Mesodermal cell (in vitro differentiated cells): ENCODE data around the gene ABO.
"Not testable (repeated sequence)": the region's sequence is repeated elsewhere in the genome, so short reads cannot be mapped to it uniquely, and the experiment has no call there.

Source experiments
- H3K27ac ChIP-seq: 2 replicates; pipeline ENCODE4 v1.7.0; 2013; ENCODE audit warnings: mild to moderate bottlenecking, low read depth, low read length, moderate library complexity; ENCODE audit not compliant: severe bottlenecking
- H3K36me3 ChIP-seq: 2 replicates; pipeline ENCODE4 v1.7.1; 2013; ENCODE audit warnings: mild to moderate bottlenecking, low read length, moderate library complexity; ENCODE audit not compliant: control insufficient read depth, insufficient read depth
- H3K4me1 ChIP-seq: one replicate; pipeline ENCODE4 v1.7.1; 2013; ENCODE audit warnings: mild to moderate bottlenecking, low read length; ENCODE audit not compliant: insufficient read depth, control insufficient read depth, poor library complexity, severe bottlenecking
- H3K4me3 ChIP-seq: 2 replicates; pipeline ENCODE4 v1.7.0; 2013; ENCODE audit warnings: low read length, control low read depth, mild to moderate bottlenecking; ENCODE audit not compliant: insufficient read depth, poor library complexity, severe bottlenecking; ENCODE audit errors: extremely low read depth
- H3K9me3 ChIP-seq: 2 replicates; pipeline ENCODE4 v1.7.1; 2013; ENCODE audit warnings: mild to moderate bottlenecking, low read length, moderate library complexity; ENCODE audit not compliant: control insufficient read depth
- WGBS, 2 experiments: methylation state at CpG; one replicate each; pipeline ENCODE4 v1.1.5; 2013; ENCODE audit warnings: missing lambda C conversion rate in 2 of 2; ENCODE audit not compliant: insufficient coverage in 2 of 2; 5-methylcytosine and 5-hydroxymethylcytosine counted together

ABO gene

GRCh38 chr9:133286523-133286922, 11.5 kb upstream of the ABO start:
- H3K4me1 ChIP-seq, result no peaks in the 10 kb centered on the region
- H3K4me3 ChIP-seq, result no peak overlapping the region
- no peak overlapping the region for H3K27ac ChIP-seq
- peaks cover 39% of the 10 kb centered on the region for H3K9me3 ChIP-seq
- no peaks in the 10 kb centered on the region for H3K36me3 ChIP-seq
- WGBS, 2 experiments, result 67% methylated on average over 1 of the region's 2 CpGs; no CpG with 5 or more reads in 1 of the 2 experiments

GRCh38 chr9:133285252-133285775, 10.3 kb upstream of the ABO start:
- Histone ChIP-seq H3K36me3 (no peaks in the 10 kb centered on the region), H3K27ac (no peak overlapping the region), H3K9me3 (peaks cover 32% of the 10 kb centered on the region), H3K4me3 (no peak overlapping the region), H3K4me1 (no peaks in the 10 kb centered on the region)
- WGBS, 2 experiments, result 83 to 84% methylated on average over 5 to 6 of the region's 6 CpGs

DNA sequence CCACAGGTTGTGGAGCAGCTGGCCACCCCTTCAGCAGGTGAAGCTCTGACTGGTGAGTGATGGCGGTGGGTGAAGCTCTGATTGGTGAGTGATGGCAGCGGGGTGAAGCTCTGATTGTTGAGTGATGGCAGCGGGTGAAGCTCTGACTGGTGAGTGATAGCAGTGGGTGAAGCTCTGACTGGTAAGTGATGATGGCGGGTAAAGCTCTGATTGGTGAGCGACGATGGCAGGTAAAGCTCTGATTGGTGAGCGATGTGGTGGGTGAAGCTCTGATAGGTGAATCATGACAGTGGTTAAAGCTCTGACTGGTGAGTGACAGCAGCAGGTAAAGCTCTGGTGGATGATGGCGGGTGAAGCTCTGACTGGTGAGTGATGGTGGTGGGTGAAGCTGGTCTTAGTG, 9.4 kb upstream of the ABO start:
- H3K4me1 ChIP-seq, result no peaks in the 10 kb centered on the region
- WGBS, 2 experiments, result 70 to 87% methylated on average over 4 to 8 of the region's 8 CpGs

GRCh38 chr9:133283255-133284032, 8.4 kb upstream of the ABO start:
- H3K36me3 ChIP-seq, H3K27ac ChIP-seq, H3K4me1 ChIP-seq, H3K4me3 ChIP-seq: not testable (repeated sequence)
- peaks cover 30% of the 10 kb centered on the region for H3K9me3 ChIP-seq
- 87 to 91% methylated on average over 6 to 13 of the region's 16 CpGs for WGBS, 2 experiments

More for the DNA sequence above, 9.4 kb upstream of the ABO start:
- Histone ChIP-seq H3K36me3 (no peaks in the 10 kb centered on the region), H3K4me3 (no peak overlapping the region), H3K9me3 (peaks cover 28% of the 10 kb centered on the region), H3K27ac (no peak overlapping the region)

- peaks cover 28% of the 10 kb centered on the region for H3K9me3 ChIP-seq
- WGBS, 2 experiments, result 60 to 77% methylated on average over 3 to 6 of the region's 7 CpGs
- no peaks in the 10 kb centered on the region for H3K36me3 ChIP-seq
- no peak overlapping the region for H3K27ac ChIP-seq
- H3K4me1 ChIP-seq, result no peaks in the 10 kb centered on the region
- H3K4me3 ChIP-seq, result no peak overlapping the region
These were observed 7.7 kb upstream of the ABO start for GRCh38 chr9:133282464-133283238.

GRCh38 chr9:133280392-133280791, 5.4 kb upstream of the ABO start:
- WGBS, 2 experiments, result 69 to 71% methylated on average over 3 to 5 of the region's 5 CpGs

GRCh38 chr9:133278161-133279114, 3.4 kb upstream of the ABO start:
- no peak overlapping the region for H3K4me3 ChIP-seq
- no peaks in the 10 kb centered on the region for H3K36me3 ChIP-seq
- no peak overlapping the region for H3K27ac ChIP-seq
- no peaks in the 10 kb centered on the region for H3K4me1 ChIP-seq
- 83 to 85% methylated on average over 10 to 12 of the region's 12 CpGs for WGBS, 2 experiments
- peaks cover 15% of the 10 kb centered on the region for H3K9me3 ChIP-seq

More at GRCh38 chr9:133280392-133280791, 5.4 kb upstream of the ABO start:
- Histone ChIP-seq H3K4me1 (no peaks in the 10 kb centered on the region), H3K4me3 (no peak overlapping the region), H3K36me3 (no peaks in the 10 kb centered on the region), H3K27ac (no peak overlapping the region), H3K9me3 (peaks cover 15% of the 10 kb centered on the region)

DNA sequence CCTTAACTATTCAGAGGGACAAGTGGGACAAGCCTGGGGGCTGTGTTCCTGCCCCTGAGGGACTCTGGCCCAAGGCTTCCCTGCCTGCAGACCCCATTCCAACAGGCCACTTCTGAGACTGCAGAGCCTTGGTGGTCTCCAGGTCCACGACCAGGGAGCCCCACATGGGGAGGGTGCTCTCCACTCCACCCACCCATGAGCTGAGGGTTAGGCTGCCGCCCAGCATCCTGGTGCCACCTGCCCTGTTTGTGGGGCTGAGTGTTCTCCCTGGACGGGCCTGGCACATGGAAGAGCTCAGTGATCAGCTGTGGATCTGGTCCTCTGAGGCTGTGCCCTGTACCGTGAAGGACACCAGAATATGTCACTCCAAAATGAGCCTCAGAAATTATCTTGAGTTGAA, 2.5 kb upstream of the ABO start:
- H3K9me3 ChIP-seq, result peaks cover 15% of the 10 kb centered on the region
- WGBS, 2 experiments, result 77 to 84% methylated on average over 4 of the region's 4 CpGs
- H3K4me3 ChIP-seq, result no peak overlapping the region
- H3K27ac ChIP-seq, result no peak overlapping the region
- H3K36me3 ChIP-seq, result no peaks in the 10 kb centered on the region
- H3K4me1 ChIP-seq, result no peaks in the 10 kb centered on the region

DNA sequence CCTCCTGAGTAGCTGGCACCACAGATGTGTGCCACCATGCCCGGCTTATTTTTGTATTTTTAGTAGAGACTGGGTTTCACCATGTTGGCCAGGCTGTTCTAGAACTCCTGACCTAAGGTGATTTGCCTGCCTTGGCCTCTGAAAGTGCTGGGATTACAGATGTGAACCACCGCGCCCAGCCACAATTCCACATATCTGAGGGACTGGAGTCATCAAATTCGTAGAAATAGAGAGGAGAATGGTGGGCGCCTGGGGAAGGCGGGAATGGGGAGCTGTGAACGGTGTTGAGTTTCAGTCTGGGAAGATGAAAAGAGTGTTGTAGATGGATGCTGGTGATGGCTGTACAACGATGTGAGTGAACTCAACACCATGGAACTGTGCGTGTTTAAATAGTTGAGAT, 1.9 kb upstream of the ABO start:
- no peaks in the 10 kb centered on the region for H3K36me3 ChIP-seq
- no peak overlapping the region for H3K27ac ChIP-seq
- WGBS, 2 experiments, result 79 to 84% methylated on average over 9 of the region's 9 CpGs
- no peaks in the 10 kb centered on the region for H3K4me1 ChIP-seq
- H3K4me3 ChIP-seq, result no peak overlapping the region
- peaks cover 15% of the 10 kb centered on the region for H3K9me3 ChIP-seq
